Epithelial cell of esophagus (primary cell): ENCODE results near the gene ANO6.

Experiments used
- DNase-seq: peaks from one replicate; pipeline ENCODE4 v3.0.0; 2010; ENCODE audit warnings: low read depth
- H3K4me3 ChIP-seq: 2 replicates; pipeline ENCODE4 v1.5.1; 2011; ENCODE audit warnings: mild to moderate bottlenecking, low read length, control low read depth
- CTCF ChIP-seq: IDR thresholded peaks from 2 replicates; pipeline ENCODE4 v1.5.1; 2011; ENCODE audit warnings: low read depth, mild to moderate bottlenecking, low read length, control low read depth, inconsistent platforms; ENCODE audit not compliant: insufficient read depth; ENCODE audit errors: missing control alignments

Gene ANO6

DNA sequence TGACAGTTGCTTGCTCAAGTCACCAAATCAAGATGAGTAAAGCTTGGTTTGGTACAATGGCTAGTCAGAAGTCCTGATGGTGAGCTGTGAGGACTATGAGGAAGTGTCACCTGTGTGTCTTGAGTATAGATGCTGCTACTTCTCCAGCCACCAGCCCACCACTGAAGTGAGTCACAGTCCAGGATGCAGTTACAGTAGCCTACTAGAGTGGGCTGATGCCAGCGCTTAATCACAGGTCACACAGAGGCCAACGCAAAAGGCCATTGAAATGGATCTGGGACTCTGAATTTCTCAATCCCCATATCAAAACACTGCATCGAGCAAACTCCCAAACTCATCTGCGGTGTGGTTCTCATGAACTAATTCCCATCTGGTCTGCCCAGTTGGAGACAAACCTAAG, 223.1 kb downstream of the ANO6 start:
- no peak for TF ChIP-seq CTCF
- H3K4me3 ChIP-seq, result no peak overlapping the region
- DNase-seq, result no peak

DNA sequence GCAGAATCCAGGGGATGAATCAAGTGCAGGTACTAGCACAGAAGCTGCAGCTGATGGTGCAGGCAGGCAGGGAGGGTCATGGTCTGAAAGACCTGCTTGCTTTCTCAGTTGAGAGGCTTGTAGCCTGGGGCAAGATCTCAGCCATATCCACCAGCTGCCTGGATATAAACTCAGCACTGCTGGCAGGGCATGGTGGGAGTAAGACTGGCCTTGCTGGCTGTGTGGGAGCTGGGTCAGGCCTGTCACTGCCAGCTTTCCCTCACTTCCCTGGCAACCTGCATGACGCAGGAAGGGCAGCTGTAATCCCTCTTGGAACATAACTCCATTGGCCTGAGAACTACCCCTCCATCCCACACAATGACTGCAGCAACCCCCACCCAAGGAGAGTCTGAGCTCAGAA, 230.1 kb downstream of the ANO6 start:
- no peak for TF ChIP-seq CTCF
- no peak overlapping the region for H3K4me3 ChIP-seq

DNA sequence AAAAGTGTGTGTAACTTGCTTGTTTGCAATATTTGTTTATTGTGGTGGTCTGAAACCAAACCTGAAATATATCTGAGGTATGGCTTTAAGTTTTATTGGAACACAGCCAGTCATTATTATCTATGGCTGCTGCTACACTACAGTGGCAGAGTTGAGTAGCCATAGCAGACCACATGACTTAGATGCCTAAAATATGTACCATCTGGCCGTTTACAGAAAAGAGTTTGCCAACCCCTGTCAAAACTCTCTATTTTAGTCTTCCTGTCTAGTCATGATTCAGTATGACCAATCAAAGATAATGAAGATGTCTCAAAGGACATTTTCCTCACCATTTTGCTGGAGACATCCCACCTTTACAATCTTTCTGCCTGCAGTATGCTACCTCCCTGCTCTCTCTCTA, 242.3 kb downstream of the ANO6 start:
- no peak for DNase-seq
- TF ChIP-seq CTCF, result no peak
- H3K4me3 ChIP-seq, result no peak overlapping the region

More for the DNA sequence above, 230.1 kb downstream of the ANO6 start:
- DNase-seq, result no peak

- TF ChIP-seq CTCF, result no peak
- peak; percentile 6 for DNase-seq
- no peak overlapping the region for H3K4me3 ChIP-seq
Observed at GRCh38 chr12:45458854-45459807, 243.2 kb downstream of the ANO6 start.

GRCh38 chr12:45462506-45462905, 246.6 kb downstream of the ANO6 start:
- no peak for TF ChIP-seq CTCF
- DNase-seq, result no peak
- H3K4me3 ChIP-seq, result no peak overlapping the region

- peak; percentile 9 for DNase-seq
- no peak overlapping the region for H3K4me3 ChIP-seq
- TF ChIP-seq CTCF, result no peak
Observed at GRCh38 chr12:45464699-45465098, 248.8 kb downstream of the ANO6 start.
